Mesenchymal stem cell (in vitro differentiated cells and primary cell): ENCODE results near the gene HOXB4.

ENCODE experiments used
- DNase-seq: peaks from one replicate; pipeline ENCODE4 v3.0.0-alpha.2; 2013
- H2AFZ ChIP-seq: one replicate; pipeline ENCODE4 v1.6.1; 2013; ENCODE audit warnings: low read depth, mild to moderate bottlenecking, control low read depth, inconsistent platforms, low read length, moderate library complexity
- H2AK5ac ChIP-seq: 2 replicates; pipeline ENCODE4 v1.6.1; 2013; ENCODE audit warnings: low read length, moderate library complexity, mild to moderate bottlenecking, inconsistent platforms; ENCODE audit not compliant: severe bottlenecking
- H2BK120ac ChIP-seq: one replicate; pipeline ENCODE4 v1.6.1; 2013; ENCODE audit warnings: low read depth, mild to moderate bottlenecking, inconsistent platforms, low read length, moderate library complexity
- H2BK12ac ChIP-seq, 2 experiments: one replicate each; pipeline ENCODE4 v1.6.1; 2013; ENCODE audit warnings: inconsistent platforms in 2 of 2, low read length in 2 of 2, mild to moderate bottlenecking in 2 of 2, moderate library complexity in 2 of 2, control low read depth in 1 of 2
- H2BK15ac ChIP-seq: one replicate; pipeline ENCODE4 v1.6.1; 2013; ENCODE audit warnings: mild to moderate bottlenecking, low read depth, inconsistent platforms; ENCODE audit not compliant: poor library complexity, severe bottlenecking
- H2BK5ac ChIP-seq: 2 replicates; pipeline ENCODE4 v1.6.1; 2013; ENCODE audit warnings: low read depth, mild to moderate bottlenecking, low read length, control low read depth, inconsistent platforms; ENCODE audit not compliant: poor library complexity, severe bottlenecking
- H3K14ac ChIP-seq, 2 experiments: one replicate each; pipeline ENCODE4 v1.6.1; 2013; ENCODE audit warnings: inconsistent platforms in 2 of 2, low read length in 2 of 2, control low read depth in 1 of 2, mild to moderate bottlenecking in 1 of 2, moderate library complexity in 1 of 2
- H3K18ac ChIP-seq, 2 experiments: one replicate each; pipeline ENCODE4 v1.6.1; 2013; ENCODE audit warnings: inconsistent platforms in 2 of 2, low read length in 2 of 2, control low read depth in 1 of 2, low read depth in 1 of 2, mild to moderate bottlenecking in 1 of 2
- H3K23ac ChIP-seq, 2 experiments: one replicate each; pipeline ENCODE4 v1.6.1; 2013; ENCODE audit warnings: inconsistent platforms in 2 of 2, low read length in 2 of 2, mild to moderate bottlenecking in 2 of 2, moderate library complexity in 2 of 2, control low read depth in 1 of 2
- H3K27ac ChIP-seq: 2 replicates; pipeline ENCODE4 v1.5.1; 2013; ENCODE audit warnings: mild to moderate bottlenecking, moderate library complexity, low read length, control low read depth, inconsistent platforms; ENCODE audit not compliant: poor library complexity, severe bottlenecking
- H3K27me3 ChIP-seq, 2 experiments: 2 replicates each; pipeline versions ENCODE4 v1.6.1 to v1.7.0; 2013; ENCODE audit warnings: low read length in 2 of 2, mild to moderate bottlenecking in 2 of 2, moderate library complexity in 2 of 2, control low read depth in 1 of 2, inconsistent platforms in 1 of 2; ENCODE audit not compliant: control insufficient read depth in 1 of 2, insufficient read depth in 1 of 2
- H3K36me3 ChIP-seq, 2 experiments: 2 replicates each; pipeline versions ENCODE4 v1.6.1 to v1.7.0; 2013; ENCODE audit warnings: low read length in 2 of 2, control low read depth in 1 of 2, inconsistent platforms in 1 of 2, low read depth in 1 of 2, mild to moderate bottlenecking in 1 of 2; ENCODE audit not compliant: insufficient read depth in 2 of 2, control insufficient read depth in 1 of 2
- H3K4ac ChIP-seq, 2 experiments: one replicate each; pipeline ENCODE4 v1.6.1; 2013; ENCODE audit warnings: inconsistent platforms in 2 of 2, low read length in 2 of 2, mild to moderate bottlenecking in 2 of 2, moderate library complexity in 2 of 2, control low read depth in 1 of 2, low read depth in 1 of 2
- H3K4me1 ChIP-seq: 2 replicates; pipeline ENCODE4 v1.6.1; 2013; ENCODE audit warnings: low read depth, low read length, control low read depth; ENCODE audit not compliant: control insufficient read depth, insufficient read depth
- H3K4me2 ChIP-seq: 2 replicates; pipeline ENCODE4 v1.6.1; 2013; ENCODE audit warnings: low read length, mild to moderate bottlenecking, inconsistent platforms; ENCODE audit not compliant: poor library complexity, severe bottlenecking
- H3K4me3 ChIP-seq, 2 experiments: 2 replicates each; pipeline versions ENCODE4 v1.5.1 to v1.7.0; 2013; ENCODE audit warnings: low read length in 2 of 2, mild to moderate bottlenecking in 2 of 2, control low read depth in 1 of 2, low read depth in 1 of 2; ENCODE audit not compliant: insufficient read depth in 1 of 2
- H3K79me1 ChIP-seq: replicated peaks from 2 replicates; pipeline ENCODE4 v1.6.1; 2013; ENCODE audit warnings: mild to moderate bottlenecking, control low read depth, low read length, inconsistent platforms; ENCODE audit not compliant: poor library complexity, severe bottlenecking
- H3K9ac ChIP-seq: 2 replicates; pipeline ENCODE4 v1.7.0; 2013; ENCODE audit warnings: mild to moderate bottlenecking, low read length, moderate library complexity
- H3K9me3 ChIP-seq: 2 replicates; pipeline ENCODE4 v1.7.0; 2013; ENCODE audit warnings: mild to moderate bottlenecking, low read length; ENCODE audit not compliant: control insufficient read depth
- H4K8ac ChIP-seq: one replicate; pipeline ENCODE4 v1.6.1; 2013; ENCODE audit warnings: inconsistent platforms, mild to moderate bottlenecking, low read length, moderate library complexity
- H4K91ac ChIP-seq: one replicate; pipeline ENCODE4 v1.6.1; 2013; ENCODE audit warnings: mild to moderate bottlenecking, low read length, inconsistent platforms
- WGBS: methylation state at CpG from one replicate; pipeline ENCODE4 v1.1.7; 2013; ENCODE audit warnings: mixed read lengths; 5-methylcytosine and 5-hydroxymethylcytosine counted together

HOXB4 gene

GRCh38 chr17:48553190-48553547 is 25.0 kb downstream of the HOXB4 start:
- Histone ChIP-seq H3K9ac (peak overlapping the region; percentile 93), H3K4me1 (peaks cover 40% of the 10 kb centered on the region), H3K4me3 (peak overlapping the region in 1 of 2 experiments; percentile 76), H4K8ac (peak overlapping the region; percentile 1), H3K23ac (peak overlapping the region in 1 of 2 experiments; percentile 3), H3K4me2 (no peak overlapping the region), H2BK120ac (peak overlapping the region; percentile 54), H3K18ac (peak overlapping the region; percentile 40 to 76), H2BK12ac (peak overlapping the region in 1 of 2 experiments; percentile 85), H2BK5ac (no peak overlapping the region), H3K36me3 (peaks cover 27 to 32% of the 10 kb centered on the region in 2 experiments), H3K9me3 (no peaks in the 10 kb centered on the region), H2AFZ (no peak overlapping the region), H2BK15ac (no peak overlapping the region), H3K27me3 (no peaks in the 10 kb centered on the region), H3K4ac (peak overlapping the region; percentile 19 to 24), H3K27ac (peak overlapping the region; percentile 10), H3K14ac (peak overlapping the region in 1 of 2 experiments; percentile 10), H2AK5ac (peak overlapping the region; percentile 39), H4K91ac (no peak overlapping the region), H3K79me1 (peaks cover 2% of the 10 kb centered on the region)
- no peak for DNase-seq
- 28% methylated on average over 4 of the region's 5 CpGs for WGBS

DNA sequence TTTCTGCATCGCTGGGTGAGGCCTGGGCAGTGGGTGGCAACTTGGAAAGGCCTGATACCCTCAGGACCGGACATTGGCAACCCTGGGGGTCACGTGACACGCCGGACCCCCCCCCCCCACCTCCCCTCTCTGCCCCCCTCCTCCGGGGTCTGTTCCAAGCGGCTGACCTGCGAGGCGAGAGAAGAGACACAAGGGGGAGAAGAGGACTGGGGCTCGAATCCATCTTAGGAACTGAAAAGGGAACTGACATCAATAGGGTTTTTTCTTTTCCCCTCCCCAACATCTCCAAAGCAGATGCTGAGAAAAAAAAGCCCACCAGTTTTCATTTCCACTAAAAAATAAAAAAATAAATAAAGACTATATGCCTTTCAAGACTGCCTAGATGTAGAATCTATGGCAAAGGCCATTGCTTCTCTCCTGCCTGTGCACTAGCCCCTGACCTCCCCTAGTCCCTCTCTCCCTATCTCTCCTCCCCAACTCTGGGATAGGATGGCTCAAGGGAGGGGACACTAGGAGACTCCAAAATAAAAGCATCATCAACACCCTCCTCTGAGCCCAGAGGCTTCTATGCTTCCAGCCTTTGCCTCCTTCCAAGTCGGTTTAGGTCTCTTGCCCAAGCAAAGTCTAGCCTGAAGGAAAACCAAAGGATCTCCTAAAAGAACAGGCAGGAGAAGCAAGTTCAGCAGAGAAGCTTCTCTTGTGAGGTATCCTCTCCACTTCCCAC is 25.5 kb downstream of the HOXB4 start:
- Histone ChIP-seq H2BK15ac (peak overlapping the region; percentile 73), H4K8ac (peak overlapping the region; percentile 92), H3K27ac (peak overlapping the region; percentile 10), H3K9ac (peak overlapping the region; percentile 93), H2BK12ac (peak overlapping the region; percentile 6 to 99), H2AFZ (no peak overlapping the region), H3K23ac (peak overlapping the region in 1 of 2 experiments; percentile 93), H3K9me3 (no peaks in the 10 kb centered on the region), H3K4me1 (peaks cover 39% of the 10 kb centered on the region), H3K79me1 (peaks cover 2% of the 10 kb centered on the region), H2BK120ac (peak overlapping the region; percentile 54), H3K27me3 (no peaks in the 10 kb centered on the region), H3K36me3 (peaks cover 25 to 33% of the 10 kb centered on the region in 2 experiments), H3K18ac (peak overlapping the region; percentile 40 to 100), H3K4ac (peak overlapping the region; percentile 24 to 93), H3K4me3 (peak overlapping the region in 1 of 2 experiments; percentile 76), H4K91ac (peak overlapping the region; percentile 16), H3K4me2 (no peak overlapping the region), H2AK5ac (peak overlapping the region; percentile 39), H3K14ac (peak overlapping the region in 1 of 2 experiments; percentile 92), H2BK5ac (no peak overlapping the region)
- DNase-seq = peak; percentile 70
- 41% methylated on average over 2 of the region's 11 CpGs for WGBS

DNA sequence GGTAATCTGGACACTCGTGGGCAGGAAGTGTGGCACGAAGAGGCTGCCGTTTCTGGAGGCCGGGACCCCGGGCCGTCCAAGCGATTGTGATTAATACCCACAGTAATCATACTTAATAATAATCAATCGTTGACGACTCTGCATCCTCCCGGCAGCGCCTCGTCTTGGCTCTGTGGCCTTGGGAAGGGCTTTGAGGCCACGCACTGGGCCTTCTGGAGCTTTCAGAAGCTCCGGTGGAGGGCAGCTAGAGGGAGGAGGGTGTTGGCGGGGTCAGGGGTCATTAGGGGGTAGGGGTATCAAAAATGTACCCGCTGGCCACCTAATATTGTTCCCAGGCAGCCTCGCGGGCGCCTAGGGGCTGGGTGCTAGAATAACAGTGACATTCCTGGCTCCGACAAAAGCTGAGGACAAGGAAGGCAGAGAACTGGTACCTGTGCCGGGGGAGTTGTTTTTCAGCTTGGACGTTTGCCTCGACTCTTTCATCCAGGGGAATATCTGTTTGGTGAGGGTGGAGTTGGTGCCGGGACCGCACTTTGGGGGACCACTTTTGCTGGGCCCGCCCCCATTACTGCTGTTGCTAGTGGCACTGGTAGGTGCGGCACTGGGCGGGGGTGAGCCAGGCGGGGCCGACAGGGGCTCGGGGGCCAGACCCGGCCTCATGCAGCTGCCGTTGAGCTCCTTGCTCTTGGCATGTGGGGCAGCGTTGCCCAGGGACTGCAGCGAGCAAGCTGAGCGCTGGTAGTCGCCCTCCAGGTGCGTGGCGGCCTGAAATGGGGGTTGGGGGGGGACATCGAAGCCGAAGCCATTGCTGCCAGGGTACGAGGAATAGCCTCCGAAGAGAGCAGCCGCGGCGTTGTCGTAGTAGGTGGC is 26.3 kb downstream of the HOXB4 start:
- H3K4ac ChIP-seq = peak overlapping the region; percentile 0 to 93
- peaks cover 2% of the 10 kb centered on the region for H3K79me1 ChIP-seq
- H3K9ac ChIP-seq = peak overlapping the region; percentile 29
- peaks cover 36% of the 10 kb centered on the region for H3K4me1 ChIP-seq
- WGBS = 55% methylated on average over 38 of the region's 47 CpGs
- no peak overlapping the region for H2AK5ac ChIP-seq
- H3K18ac ChIP-seq = peak overlapping the region; percentile 14 to 100
- H2BK15ac ChIP-seq = peak overlapping the region; percentile 73
- no peaks in the 10 kb centered on the region for H3K9me3 ChIP-seq
- peak overlapping the region in 1 of 2 experiments; percentile 92 for H3K14ac ChIP-seq
- peak overlapping the region; percentile 64 for H2BK120ac ChIP-seq
- peaks cover 25 to 33% of the 10 kb centered on the region in 2 experiments for H3K36me3 ChIP-seq
- peak; percentile 32 for DNase-seq
- H2AFZ ChIP-seq = no peak overlapping the region
- H3K23ac ChIP-seq = peak overlapping the region in 1 of 2 experiments; percentile 93
- H2BK12ac ChIP-seq = peak overlapping the region; percentile 6 to 99
- peak overlapping the region; percentile 92 for H4K8ac ChIP-seq
- H3K4me3 ChIP-seq = no peak overlapping the region
- no peak overlapping the region for H3K27ac ChIP-seq
- peak overlapping the region; percentile 16 for H4K91ac ChIP-seq
- no peak overlapping the region for H2BK5ac ChIP-seq
- no peak overlapping the region for H3K4me2 ChIP-seq
- no peaks in the 10 kb centered on the region for H3K27me3 ChIP-seq

- no peak overlapping the region for H3K14ac ChIP-seq
- H2AFZ ChIP-seq = no peak overlapping the region
- H3K4me2 ChIP-seq = no peak overlapping the region
- H3K9me3 ChIP-seq = no peaks in the 10 kb centered on the region
- no peaks in the 10 kb centered on the region for H3K27me3 ChIP-seq
- peaks cover 41% of the 10 kb centered on the region for H3K4me1 ChIP-seq
- H3K23ac ChIP-seq = no peak overlapping the region
- 44% methylated on average over 15 of the region's 19 CpGs for WGBS
- peak overlapping the region; percentile 64 for H2BK120ac ChIP-seq
- H2BK15ac ChIP-seq = no peak overlapping the region
- no peak overlapping the region for H4K91ac ChIP-seq
- no peak overlapping the region for H3K27ac ChIP-seq
- H2BK5ac ChIP-seq = no peak overlapping the region
- H3K9ac ChIP-seq = no peak overlapping the region
- peaks cover 2% of the 10 kb centered on the region for H3K79me1 ChIP-seq
- no peak overlapping the region for H2BK12ac ChIP-seq
- H3K4me3 ChIP-seq = no peak overlapping the region
- peak overlapping the region; percentile 14 to 100 for H3K18ac ChIP-seq
- H3K4ac ChIP-seq = peak overlapping the region in 1 of 2 experiments; percentile 33
- H2AK5ac ChIP-seq = no peak overlapping the region
- DNase-seq = peak; percentile 32
- peak overlapping the region; percentile 92 for H4K8ac ChIP-seq
- H3K36me3 ChIP-seq = peaks cover 25 to 33% of the 10 kb centered on the region in 2 experiments
These were observed 27.0 kb downstream of the HOXB4 start for GRCh38 chr17:48551214-48551555.
